22Rv1 (cell line): ENCODE measurements around the gene SPATA9.
A peak's percentile ranks its signal among the peaks of the same experiment; 100 is the strongest.

ENCODE experiments used
- CTCF ChIP-seq: fragments of 450-650 bp; IDR thresholded peaks from 2 replicates; pipeline ENCODE4 v1.5.1; 2017; ENCODE audit warnings: mild to moderate bottlenecking
- ZFX ChIP-seq: fragments of 450-650 bp; IDR thresholded peaks from 2 replicates; pipeline ENCODE4 v1.6.1; 2017; ENCODE audit warnings: antibody characterized with exemption, borderline replicate concordance

- TF ChIP-seq CTCF, result peak; percentile 20; the same call in 1 of the 2 replicates
- TF ChIP-seq ZFX, result no peak
These were observed 62.5 kb downstream of the SPATA9 start, which contains the start of gene GPR150 for GRCh38 chr5:95620030-95620869.
